ENCODE data around the gene CHST6. TPM values are rescaled to one million over a fixed set of nuclear protein-coding genes. Genes with fewer than 3 reads are reported as not detected.
"Not testable (repeated sequence)": the region's sequence is repeated elsewhere in the genome, so short reads cannot be mapped to it uniquely, and the experiment has no call there.

Gene CHST6
- 1 to 10 TPM in 2 of 4 donors, under 1 TPM in 2; 0.62 to 3.2 (median 1.6) TPM for total RNA-seq

DNA sequence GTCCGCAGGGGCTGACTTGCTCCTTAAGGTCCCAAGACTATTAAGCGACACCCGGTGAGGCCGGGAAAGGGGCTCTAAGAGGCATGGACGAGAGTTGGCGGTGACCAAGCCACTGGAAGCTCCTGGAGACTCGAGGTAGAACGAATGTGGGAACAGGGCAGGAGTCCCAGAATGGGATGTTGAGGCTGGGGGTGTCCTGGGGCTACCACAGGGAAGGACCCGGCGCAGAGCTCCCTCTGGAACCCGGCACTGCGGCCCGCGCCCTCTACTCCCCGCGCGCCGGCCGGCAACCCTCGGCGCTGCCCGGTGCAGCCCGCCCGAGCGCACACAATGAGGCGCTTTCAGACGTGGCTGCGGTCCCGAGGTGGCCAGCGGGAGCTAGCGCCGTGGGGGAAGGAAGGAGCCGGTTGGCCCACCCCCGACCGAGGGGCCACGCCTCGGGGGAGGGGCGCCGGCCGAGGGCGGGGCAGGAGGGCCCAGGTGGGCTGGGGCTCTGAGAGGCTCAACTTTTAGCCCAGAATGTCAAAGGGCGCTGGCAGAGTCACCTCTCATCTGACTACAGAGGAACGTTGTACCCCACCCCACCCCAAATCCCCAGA, at the start of gene CHST6:
CHST6 (minus strand) TSS at position 366 of the 599 bp plus-strand sequence. CDS start 15,613 bp downstream, outside the sequence.
- Histone ChIP-seq H3K27me3 (no peaks in the 10 kb centered on the region), H3K4me3 (peak within 1 kb of the TSS; percentile 18 to 50), H3K9me3 (no peaks in the 10 kb centered on the region), H3K36me3 (no peaks in the 10 kb centered on the region), H3K27ac (peak within 1 kb of the TSS in 2 of 4 donors; percentile 19 to 53), H3K4me1 (peaks cover 0 to 26% (median 0%) of the 10 kb centered on the region in 3 donors)
- 3% methylated on average over 5 of the region's 43 CpGs; no CpG with 5 or more reads in 1 of the 2 donors for WGBS, 2 donors (ENCODE audit: low coverage in 1 of 2)
- peak; percentile 63 for ATAC-seq
- TF ChIP-seq EP300 (IDR thresholded peaks at IDR 0.05) = no peak
- TF ChIP-seq POLR2A (IDR thresholded peaks at IDR 0.05) = no peak
- no peak for TF ChIP-seq POLR2AphosphoS5 (IDR thresholded peaks at IDR 0.05)
- TF ChIP-seq, protein P1, sequence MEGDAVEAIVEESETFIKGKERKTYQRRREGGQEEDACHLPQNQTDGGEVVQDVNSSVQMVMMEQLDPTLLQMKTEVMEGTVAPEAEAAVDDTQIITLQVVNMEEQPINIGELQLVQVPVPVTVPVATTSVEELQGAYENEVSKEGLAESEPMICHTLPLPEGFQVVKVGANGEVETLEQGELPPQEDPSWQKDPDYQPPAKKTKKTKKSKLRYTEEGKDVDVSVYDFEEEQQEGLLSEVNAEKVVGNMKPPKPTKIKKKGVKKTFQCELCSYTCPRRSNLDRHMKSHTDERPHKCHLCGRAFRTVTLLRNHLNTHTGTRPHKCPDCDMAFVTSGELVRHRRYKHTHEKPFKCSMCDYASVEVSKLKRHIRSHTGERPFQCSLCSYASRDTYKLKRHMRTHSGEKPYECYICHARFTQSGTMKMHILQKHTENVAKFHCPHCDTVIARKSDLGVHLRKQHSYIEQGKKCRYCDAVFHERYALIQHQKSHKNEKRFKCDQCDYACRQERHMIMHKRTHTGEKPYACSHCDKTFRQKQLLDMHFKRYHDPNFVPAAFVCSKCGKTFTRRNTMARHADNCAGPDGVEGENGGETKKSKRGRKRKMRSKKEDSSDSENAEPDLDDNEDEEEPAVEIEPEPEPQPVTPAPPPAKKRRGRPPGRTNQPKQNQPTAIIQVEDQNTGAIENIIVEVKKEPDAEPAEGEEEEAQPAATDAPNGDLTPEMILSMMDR (IDR thresholded peaks at IDR 0.05) = no peak

DNA sequence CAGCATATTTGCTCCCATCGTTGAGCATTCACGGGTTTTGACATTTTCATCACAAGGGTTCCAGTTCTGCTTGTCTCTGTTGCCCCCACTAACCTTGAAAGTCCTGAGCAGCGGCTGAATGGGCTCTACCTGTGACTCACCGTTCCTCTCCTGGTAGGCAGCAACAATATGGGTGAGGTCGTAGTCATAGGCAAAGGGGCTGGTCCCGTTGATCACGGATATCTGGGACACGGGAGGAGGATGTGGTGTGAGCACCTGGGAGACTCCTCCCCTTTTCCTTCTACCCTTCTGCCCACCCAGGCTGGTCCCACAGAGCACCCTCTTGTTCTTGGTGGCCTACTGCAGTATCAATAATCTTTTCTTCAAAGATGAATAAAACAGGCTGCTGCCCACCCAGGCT, 47.2 kb upstream of the CHST6 start:
- WGBS, 2 donors (ENCODE audit: low coverage in 1 of 2) = 85 to 86% methylated on average over 2 to 4 of the region's 8 CpGs
- H3K27me3 ChIP-seq, H3K9me3 ChIP-seq, H3K27ac ChIP-seq, H3K4me3 ChIP-seq, ATAC-seq, H3K4me1 ChIP-seq: not testable (repeated sequence)
- H3K36me3 ChIP-seq = peaks cover 0 to 41% of the 10 kb centered on the region in 2 donors

DNA sequence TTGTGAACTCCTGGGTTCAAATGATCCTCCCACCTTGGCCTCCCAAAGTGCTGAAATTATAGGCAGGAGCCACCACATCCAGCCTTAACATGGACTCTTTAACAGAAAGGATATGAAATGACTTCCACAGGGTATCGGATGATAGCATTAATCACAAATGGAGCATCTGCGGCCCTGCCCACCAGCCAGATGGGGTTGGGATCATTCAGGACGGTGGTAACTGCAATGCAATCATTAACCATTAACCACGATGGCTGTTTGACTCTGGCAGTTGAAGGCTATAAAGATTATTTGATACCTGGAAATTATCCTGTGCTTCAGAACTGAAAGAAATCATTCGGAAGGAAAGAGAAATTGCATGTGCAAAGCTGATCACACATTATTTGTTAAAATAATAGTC, 46.0 kb upstream of the CHST6 start:
- no peak for ATAC-seq
- no peak overlapping the region for H3K4me3 ChIP-seq
- 63 to 86% methylated on average over 3 to 5 of the region's 5 CpGs for WGBS, 2 donors (ENCODE audit: low coverage in 1 of 2)
- TF ChIP-seq POLR2A (IDR thresholded peaks at IDR 0.05) (no peak), POLR2AphosphoS5 (IDR thresholded peaks at IDR 0.05) (no peak), EP300 (IDR thresholded peaks at IDR 0.05) (no peak)
- TF ChIP-seq, protein P1 (IDR thresholded peaks at IDR 0.05) = no peak
- no peaks in the 10 kb centered on the region for H3K9me3 ChIP-seq
- H3K4me1 ChIP-seq = no peaks in the 10 kb centered on the region
- H3K27me3 ChIP-seq = no peaks in the 10 kb centered on the region
- H3K36me3 ChIP-seq = peaks cover 0 to 41% of the 10 kb centered on the region in 2 donors
- H3K27ac ChIP-seq = no peak overlapping the region

DNA sequence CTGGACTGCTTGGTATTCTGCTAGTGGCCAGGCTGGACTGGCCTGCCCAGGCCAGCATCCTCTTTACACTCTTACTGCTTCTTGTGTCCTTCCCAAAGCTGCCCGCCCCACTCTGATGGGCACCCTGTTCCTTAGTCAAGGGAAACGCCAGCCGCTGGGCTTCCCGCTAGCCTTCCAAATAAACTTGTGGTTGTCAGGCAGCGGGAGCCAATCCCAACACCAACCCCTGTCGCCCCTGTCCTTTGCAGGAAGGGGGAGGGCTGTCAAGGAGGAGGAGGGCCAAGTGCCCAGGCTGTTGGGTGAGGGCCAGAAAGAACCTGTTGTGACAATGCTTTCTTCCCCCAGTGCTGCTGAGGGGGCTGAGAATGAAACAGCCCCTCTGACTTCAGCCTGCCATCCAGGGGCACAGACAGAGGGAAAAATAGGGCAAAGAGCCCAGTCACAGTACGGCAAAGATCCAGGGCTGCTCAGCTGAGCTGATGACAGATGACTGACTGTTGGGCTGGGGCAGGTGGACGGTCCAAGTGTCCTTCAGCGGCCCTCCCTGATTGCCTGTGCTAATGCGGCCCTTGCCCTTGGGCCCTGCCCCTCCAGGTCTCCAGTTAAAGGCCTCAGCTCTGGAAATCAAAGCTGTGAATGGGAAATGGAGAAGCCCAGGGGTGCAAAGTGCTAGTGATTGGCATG, 43.8 kb upstream of the CHST6 start:
- H3K9me3 ChIP-seq, H3K4me1 ChIP-seq, H3K27me3 ChIP-seq, H3K27ac ChIP-seq, H3K4me3 ChIP-seq, ATAC-seq: not testable (repeated sequence)
- peaks cover 0 to 31% of the 10 kb centered on the region in 2 donors for H3K36me3 ChIP-seq
- WGBS, 2 donors (ENCODE audit: low coverage in 1 of 2) = no CpG with 5 or more reads among the region's 10 CpGs

DNA sequence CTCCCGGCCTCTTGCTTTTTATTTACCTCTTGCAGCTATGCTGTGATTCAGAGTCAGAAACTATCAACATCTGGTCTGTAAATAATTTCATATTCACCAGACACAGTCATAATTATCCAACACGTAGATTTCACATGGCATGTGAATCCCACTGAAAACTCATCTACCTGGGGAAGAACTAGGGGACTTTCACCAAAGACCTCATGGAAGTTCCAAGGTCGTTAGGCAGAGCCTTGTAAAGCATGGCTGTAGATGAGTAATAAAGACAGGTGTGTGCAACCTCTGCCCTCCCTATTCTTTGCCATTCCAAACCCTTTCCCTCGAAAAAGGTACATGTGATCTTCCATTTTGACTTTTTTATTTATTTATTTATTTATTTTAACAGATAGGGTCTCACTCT, 42.5 kb upstream of the CHST6 start:
- Histone ChIP-seq H3K4me1 (no peaks in the 10 kb centered on the region), H3K9me3 (no peaks in the 10 kb centered on the region), H3K36me3 (peaks cover 0 to 22% of the 10 kb centered on the region in 2 donors), H3K27me3 (no peaks in the 10 kb centered on the region), H3K27ac (no peak overlapping the region), H3K4me3 (no peak overlapping the region)
- no peak for ATAC-seq
- WGBS, 2 donors (ENCODE audit: low coverage in 1 of 2) = 84 to 86% methylated on average over 3 of the region's 4 CpGs
- TF ChIP-seq EP300 (IDR thresholded peaks at IDR 0.05) = no peak
- TF ChIP-seq POLR2AphosphoS5 (IDR thresholded peaks at IDR 0.05) = no peak
- TF ChIP-seq, protein P1 (IDR thresholded peaks at IDR 0.05) = no peak
- no peak for TF ChIP-seq POLR2A (IDR thresholded peaks at IDR 0.05)

DNA sequence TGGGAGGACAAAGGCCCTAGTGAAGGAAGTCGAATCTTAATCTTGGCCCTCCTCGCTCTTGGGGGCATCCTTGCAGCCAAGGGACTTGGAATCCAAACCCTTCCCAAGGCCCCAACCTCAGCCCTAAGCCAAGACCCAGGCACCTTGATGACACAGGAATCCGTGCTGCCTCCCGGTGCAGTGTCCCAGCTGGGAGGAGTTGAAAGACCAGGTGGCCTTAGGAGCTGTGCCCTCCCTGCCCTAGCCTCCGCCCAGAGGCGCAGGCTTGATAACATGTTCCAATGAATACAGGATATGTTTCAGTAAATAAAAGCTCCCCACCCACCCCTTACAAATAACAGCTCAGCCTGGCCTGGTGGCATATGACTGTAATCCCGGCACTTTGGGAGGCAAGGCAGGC, 40.7 kb upstream of the CHST6 start, which contains the start of gene CHST5:
CHST5 (minus strand) TSS at position 208 of the 400 bp plus-strand sequence. CDS start 5,724 bp downstream, outside the sequence.
- WGBS, 2 donors (ENCODE audit: low coverage in 1 of 2) = 84% methylated on average over 4 of the region's 7 CpGs; no CpG with 5 or more reads in 1 of the 2 donors
- H3K27ac ChIP-seq = no peak within 1 kb of the TSS
- no peaks in the 10 kb centered on the region for H3K9me3 ChIP-seq
- ATAC-seq = no peak
- H3K36me3 ChIP-seq = peaks cover 0 to 9% of the 10 kb centered on the region in 2 donors
- H3K4me1 ChIP-seq = no peaks in the 10 kb centered on the region
- H3K27me3 ChIP-seq = no peaks in the 10 kb centered on the region
- TF ChIP-seq, protein P1 (IDR thresholded peaks at IDR 0.05) = no peak
- TF ChIP-seq EP300 (IDR thresholded peaks at IDR 0.05) = no peak
- no peak within 1 kb of the TSS for H3K4me3 ChIP-seq

All from gastroesophageal sphincter (tissue), 4 donors.